ENCODE measurements around the gene FSIP1.

FSIP1 gene

GRCh38 chr15:39738998-39739397, 43.6 kb downstream of the FSIP1 start:
- H3K9me3 ChIP-seq (ENCODE audit: insufficient read depth, low read depth, low read length), result no peaks in the 10 kb centered on the region
- H3K27me3 ChIP-seq (ENCODE audit: insufficient read depth, low read length), result no peaks in the 10 kb centered on the region
- H3K9ac ChIP-seq (ENCODE audit: low read depth, low read length), result no peak overlapping the region
- H3K4me1 ChIP-seq (ENCODE audit: insufficient read depth, low read length), result peaks cover 4% of the 10 kb centered on the region
- no peak overlapping the region for H3K4me3 ChIP-seq (ENCODE audit: low read length)
- no peak overlapping the region for H3K27ac ChIP-seq (ENCODE audit: low read depth, low read length)
- 87% methylated on average over 3 of the region's 3 CpGs for WGBS
- H3K36me3 ChIP-seq (ENCODE audit: insufficient read depth, low read length), result no peaks in the 10 kb centered on the region

- Histone ChIP-seq H3K4me3 (ENCODE audit: low read length) (no peak overlapping the region), H3K36me3 (ENCODE audit: insufficient read depth, low read length) (no peaks in the 10 kb centered on the region), H3K9me3 (ENCODE audit: insufficient read depth, low read depth, low read length) (no peaks in the 10 kb centered on the region), H3K27me3 (ENCODE audit: insufficient read depth, low read length) (no peaks in the 10 kb centered on the region), H3K9ac (ENCODE audit: low read depth, low read length) (no peak overlapping the region), H3K4me1 (ENCODE audit: insufficient read depth, low read length) (no peaks in the 10 kb centered on the region), H3K27ac (ENCODE audit: low read depth, low read length) (no peak overlapping the region)
- WGBS, result 86% methylated on average over 3 of the region's 4 CpGs
Measured at GRCh38 chr15:39737196-39737550, 45.5 kb downstream of the FSIP1 start.

GRCh38 chr15:39736412-39737195, 46.0 kb downstream of the FSIP1 start:
- no peaks in the 10 kb centered on the region for H3K4me1 ChIP-seq (ENCODE audit: insufficient read depth, low read length)
- WGBS, result 93% methylated on average over 6 of the region's 6 CpGs
- H3K4me3 ChIP-seq (ENCODE audit: low read length), result no peak overlapping the region
- no peaks in the 10 kb centered on the region for H3K27me3 ChIP-seq (ENCODE audit: insufficient read depth, low read length)
- no peak overlapping the region for H3K27ac ChIP-seq (ENCODE audit: low read depth, low read length)
- no peak overlapping the region for H3K9ac ChIP-seq (ENCODE audit: low read depth, low read length)
- no peaks in the 10 kb centered on the region for H3K9me3 ChIP-seq (ENCODE audit: insufficient read depth, low read depth, low read length)
- H3K36me3 ChIP-seq (ENCODE audit: insufficient read depth, low read length), result no peaks in the 10 kb centered on the region

- Histone ChIP-seq H3K27me3 (ENCODE audit: insufficient read depth, low read length) (no peaks in the 10 kb centered on the region), H3K9ac (ENCODE audit: low read depth, low read length) (no peak overlapping the region), H3K9me3 (ENCODE audit: insufficient read depth, low read depth, low read length) (no peaks in the 10 kb centered on the region), H3K27ac (ENCODE audit: low read depth, low read length) (no peak overlapping the region), H3K4me3 (ENCODE audit: low read length) (no peak overlapping the region), H3K4me1 (ENCODE audit: insufficient read depth, low read length) (no peaks in the 10 kb centered on the region), H3K36me3 (ENCODE audit: insufficient read depth, low read length) (no peaks in the 10 kb centered on the region)
- WGBS, result 95% methylated on average over 3 of the region's 4 CpGs
Measured at GRCh38 chr15:39735120-39735717, 47.4 kb downstream of the FSIP1 start.

- H3K27ac ChIP-seq (ENCODE audit: low read depth, low read length), result no peak overlapping the region
- 97% methylated on average over 3 of the region's 3 CpGs for WGBS
- no peak overlapping the region for H3K9ac ChIP-seq (ENCODE audit: low read depth, low read length)
- no peaks in the 10 kb centered on the region for H3K4me1 ChIP-seq (ENCODE audit: insufficient read depth, low read length)
- no peak overlapping the region for H3K4me3 ChIP-seq (ENCODE audit: low read length)
- no peaks in the 10 kb centered on the region for H3K27me3 ChIP-seq (ENCODE audit: insufficient read depth, low read length)
- H3K9me3 ChIP-seq (ENCODE audit: insufficient read depth, low read depth, low read length), result no peaks in the 10 kb centered on the region
- H3K36me3 ChIP-seq (ENCODE audit: insufficient read depth, low read length), result no peaks in the 10 kb centered on the region
Measured at GRCh38 chr15:39731266-39731665, 51.4 kb downstream of the FSIP1 start.

- Histone ChIP-seq H3K9ac (ENCODE audit: low read depth, low read length) (no peak overlapping the region), H3K9me3 (ENCODE audit: insufficient read depth, low read depth, low read length) (no peaks in the 10 kb centered on the region), H3K36me3 (ENCODE audit: insufficient read depth, low read length) (no peaks in the 10 kb centered on the region), H3K4me1 (ENCODE audit: insufficient read depth, low read length) (no peaks in the 10 kb centered on the region), H3K4me3 (ENCODE audit: low read length) (no peak overlapping the region), H3K27ac (ENCODE audit: low read depth, low read length) (no peak overlapping the region), H3K27me3 (ENCODE audit: insufficient read depth, low read length) (no peaks in the 10 kb centered on the region)
- 82% methylated on average over 5 of the region's 5 CpGs for WGBS
Measured at GRCh38 chr15:39730552-39730951, 52.1 kb downstream of the FSIP1 start.

- Histone ChIP-seq H3K9me3 (ENCODE audit: insufficient read depth, low read depth, low read length) (no peaks in the 10 kb centered on the region), H3K27ac (ENCODE audit: low read depth, low read length) (no peak overlapping the region), H3K4me3 (ENCODE audit: low read length) (no peak overlapping the region), H3K36me3 (ENCODE audit: insufficient read depth, low read length) (no peaks in the 10 kb centered on the region), H3K9ac (ENCODE audit: low read depth, low read length) (no peak overlapping the region), H3K27me3 (ENCODE audit: insufficient read depth, low read length) (no peaks in the 10 kb centered on the region), H3K4me1 (ENCODE audit: insufficient read depth, low read length) (no peaks in the 10 kb centered on the region)
- WGBS, result 92% methylated on average over 4 of the region's 4 CpGs
Measured at GRCh38 chr15:39729500-39729899, 53.1 kb downstream of the FSIP1 start.

- Histone ChIP-seq H3K9me3 (ENCODE audit: insufficient read depth, low read depth, low read length) (no peaks in the 10 kb centered on the region), H3K4me1 (ENCODE audit: insufficient read depth, low read length) (no peaks in the 10 kb centered on the region), H3K36me3 (ENCODE audit: insufficient read depth, low read length) (no peaks in the 10 kb centered on the region), H3K27ac (ENCODE audit: low read depth, low read length) (no peak overlapping the region), H3K27me3 (ENCODE audit: insufficient read depth, low read length) (no peaks in the 10 kb centered on the region), H3K9ac (ENCODE audit: low read depth, low read length) (no peak overlapping the region), H3K4me3 (ENCODE audit: low read length) (no peak overlapping the region)
- WGBS, result 83% methylated on average over 2 of the region's 2 CpGs
Measured at GRCh38 chr15:39728845-39729244, 53.8 kb downstream of the FSIP1 start.

GRCh38 chr15:39721893-39722292, 60.7 kb downstream of the FSIP1 start:
- Histone ChIP-seq H3K9me3 (ENCODE audit: insufficient read depth, low read depth, low read length) (no peaks in the 10 kb centered on the region), H3K4me3 (ENCODE audit: low read length) (no peak overlapping the region), H3K27ac (ENCODE audit: low read depth, low read length) (no peak overlapping the region), H3K36me3 (ENCODE audit: insufficient read depth, low read length) (no peaks in the 10 kb centered on the region), H3K9ac (ENCODE audit: low read depth, low read length) (no peak overlapping the region), H3K4me1 (ENCODE audit: insufficient read depth, low read length) (no peaks in the 10 kb centered on the region), H3K27me3 (ENCODE audit: insufficient read depth, low read length) (no peaks in the 10 kb centered on the region)
- 92% methylated on average over 6 of the region's 6 CpGs for WGBS

GRCh38 chr15:39720621-39721611, 61.7 kb downstream of the FSIP1 start:
- WGBS, result 95% methylated on average over 3 of the region's 6 CpGs
- Histone ChIP-seq H3K4me3 (ENCODE audit: low read length) (no peak overlapping the region), H3K9me3 (ENCODE audit: insufficient read depth, low read depth, low read length) (no peaks in the 10 kb centered on the region), H3K27me3 (ENCODE audit: insufficient read depth, low read length) (no peaks in the 10 kb centered on the region), H3K27ac (ENCODE audit: low read depth, low read length) (no peak overlapping the region), H3K36me3 (ENCODE audit: insufficient read depth, low read length) (no peaks in the 10 kb centered on the region), H3K4me1 (ENCODE audit: insufficient read depth, low read length) (no peaks in the 10 kb centered on the region), H3K9ac (ENCODE audit: low read depth, low read length) (no peak overlapping the region)

GRCh38 chr15:39720081-39720480, 62.6 kb downstream of the FSIP1 start:
- no peak overlapping the region for H3K27ac ChIP-seq (ENCODE audit: low read depth, low read length)
- H3K9ac ChIP-seq (ENCODE audit: low read depth, low read length), result no peak overlapping the region
- H3K9me3 ChIP-seq (ENCODE audit: insufficient read depth, low read depth, low read length), result no peaks in the 10 kb centered on the region
- no peaks in the 10 kb centered on the region for H3K36me3 ChIP-seq (ENCODE audit: insufficient read depth, low read length)
- H3K4me1 ChIP-seq (ENCODE audit: insufficient read depth, low read length), result no peaks in the 10 kb centered on the region
- H3K27me3 ChIP-seq (ENCODE audit: insufficient read depth, low read length), result no peaks in the 10 kb centered on the region
- no peak overlapping the region for H3K4me3 ChIP-seq (ENCODE audit: low read length)
